ENCODE data around the gene KIAA1549.

- no peak for TF ChIP-seq CTCF (IDR thresholded peaks at IDR 0.05)
- no peak for TF ChIP-seq POLR2A (IDR thresholded peaks at IDR 0.05)
Measured at GRCh38 chr7:139026551-139026950, 45.4 kb upstream of the KIAA1549 start.

All from lower leg skin (tissue), 3 donors.